Vagina (tissue), 2 donors: ENCODE results near the gene PSMA1. TPM values are rescaled to one million over a fixed set of nuclear protein-coding genes. Genes with fewer than 3 reads are reported as not detected.

Source experiments
- DNase-seq, 2 donors: peaks; one replicate each; pipeline ENCODE4 v3.0.0-alpha.2; 2017; ENCODE audit errors: extremely low spot score in 2 of 2
- H3K27ac ChIP-seq: fragments of 200-600 bp; sonication (generic); one replicate; pipeline ENCODE4 v1.5.1; 2019
- H3K27me3 ChIP-seq: fragments of 200-600 bp; sonication (generic); one replicate; pipeline ENCODE4 v1.5.1; 2019
- H3K36me3 ChIP-seq, 2 donors: fragments of 200-600 bp; sonication (generic); one replicate each; pipeline ENCODE4 v1.5.1; 2017 to 2019
- H3K4me1 ChIP-seq: fragments of 200-600 bp; sonication (generic); one replicate; pipeline ENCODE4 v1.5.1; 2019
- H3K4me3 ChIP-seq, 2 donors: fragments of 200-600 bp; sonication (generic); 1 replicate in 1 of 2; 2 replicates in 1 of 2; pipeline ENCODE4 v1.5.1; 2016 to 2019
- H3K9me3 ChIP-seq: fragments of 200-600 bp; sonication (generic); one replicate; pipeline ENCODE4 v1.5.1; 2019
- CTCF ChIP-seq, 3 experiments: fragments of 450-650 bp in 2 of 3; fragments of 200-600 bp in 1 of 3; sonication (generic) in 1 of 3; IDR thresholded peaks; one replicate each; pipeline ENCODE4 v1.5.1; 2017 to 2019; ENCODE audit warnings: antibody characterized with exemption in 3 of 3, mild to moderate bottlenecking in 2 of 3, moderate library complexity in 2 of 3
- POLR2A ChIP-seq, 2 donors: fragments of 450-650 bp; IDR thresholded peaks; one replicate each; pipeline ENCODE4 v1.6.1; 2017; ENCODE audit warnings: antibody characterized with exemption in 2 of 2, mild to moderate bottlenecking in 2 of 2, moderate library complexity in 2 of 2
- POLR2AphosphoS5 ChIP-seq, 2 donors: sonication (generic); formaldehyde crosslinking; IDR thresholded peaks; one replicate each; pipeline ENCODE4 v1.9.0; 2017; ENCODE audit warnings: antibody characterized with exemption in 2 of 2, mild to moderate bottlenecking in 2 of 2, low read depth in 1 of 2; ENCODE audit not compliant: insufficient read depth in 1 of 2
- intact Hi-C: fragments of 100-400 bp; cut with DNase I; formaldehyde crosslinking; loops from one replicate; pipeline ENCODE4 v1.15.1; 2023
- total RNA-seq: library from RNA; depleted of rRNA; stranded (reverse); fragments of >200 nt; gene quantifications from one replicate; pipeline ENCODE4 v1.2.3, GENCODE V29; 2016

Gene PSMA1
- total RNA-seq, 1 donor from 2014 or later: 72.4 TPM

GRCh38 chr11:14555818-14556217 is 35.6 kb upstream of the PSMA1 start:
- no peak for DNase-seq
- no peak overlapping the region for H3K4me3 ChIP-seq
- H3K9me3 ChIP-seq: no peaks in the 10 kb centered on the region
- H3K27ac ChIP-seq: peak overlapping the region; percentile 20
- TF ChIP-seq CTCF (IDR thresholded peaks at IDR 0.05) (no peak), POLR2A (IDR thresholded peaks at IDR 0.05) (no peak), POLR2AphosphoS5 (IDR thresholded peaks at IDR 0.05; ENCODE audit: insufficient read depth in 1 of 2, low read depth in 1 of 2) (no peak)
- intact Hi-C loops: no loop called here
- H3K36me3 ChIP-seq: no peaks in the 10 kb centered on the region
- no peaks in the 10 kb centered on the region for H3K27me3 ChIP-seq
- H3K4me1 ChIP-seq: no peaks in the 10 kb centered on the region

GRCh38 chr11:14554959-14555358 is 34.8 kb upstream of the PSMA1 start:
- TF ChIP-seq POLR2A (IDR thresholded peaks at IDR 0.05) (no peak), CTCF (IDR thresholded peaks at IDR 0.05) (no peak), POLR2AphosphoS5 (IDR thresholded peaks at IDR 0.05; ENCODE audit: insufficient read depth in 1 of 2, low read depth in 1 of 2) (no peak)
- Histone ChIP-seq H3K4me3 (no peak overlapping the region), H3K4me1 (no peaks in the 10 kb centered on the region), H3K27ac (peak overlapping the region; percentile 20), H3K9me3 (no peaks in the 10 kb centered on the region), H3K27me3 (no peaks in the 10 kb centered on the region), H3K36me3 (no peaks in the 10 kb centered on the region)
- intact Hi-C loops: no loop called here
- DNase-seq: no peak

- Histone ChIP-seq H3K27me3 (no peaks in the 10 kb centered on the region), H3K4me3 (no peak overlapping the region), H3K9me3 (no peaks in the 10 kb centered on the region), H3K36me3 (no peaks in the 10 kb centered on the region), H3K27ac (no peak overlapping the region), H3K4me1 (no peaks in the 10 kb centered on the region)
- no peak for TF ChIP-seq CTCF (IDR thresholded peaks at IDR 0.05)
- no peak for TF ChIP-seq POLR2A (IDR thresholded peaks at IDR 0.05)
- TF ChIP-seq POLR2AphosphoS5 (IDR thresholded peaks at IDR 0.05; ENCODE audit: insufficient read depth in 1 of 2, low read depth in 1 of 2): no peak
- no peak for DNase-seq
- intact Hi-C loops: no loop called here
Observed at GRCh38 chr11:14552089-14552488, 31.9 kb upstream of the PSMA1 start.

GRCh38 chr11:14551380-14551779 is 31.2 kb upstream of the PSMA1 start:
- Histone ChIP-seq H3K36me3 (no peaks in the 10 kb centered on the region), H3K27ac (no peak overlapping the region), H3K4me3 (no peak overlapping the region), H3K27me3 (no peaks in the 10 kb centered on the region), H3K9me3 (no peaks in the 10 kb centered on the region), H3K4me1 (no peaks in the 10 kb centered on the region)
- intact Hi-C loops: no loop called here
- TF ChIP-seq POLR2A (IDR thresholded peaks at IDR 0.05) (no peak), POLR2AphosphoS5 (IDR thresholded peaks at IDR 0.05; ENCODE audit: insufficient read depth in 1 of 2, low read depth in 1 of 2) (no peak), CTCF (IDR thresholded peaks at IDR 0.05) (no peak)
- no peak for DNase-seq

- DNase-seq: no peak
- Histone ChIP-seq H3K4me1 (no peaks in the 10 kb centered on the region), H3K36me3 (no peaks in the 10 kb centered on the region), H3K27me3 (no peaks in the 10 kb centered on the region), H3K9me3 (no peaks in the 10 kb centered on the region), H3K27ac (no peak overlapping the region), H3K4me3 (no peak overlapping the region)
- intact Hi-C loops: no loop called here
- TF ChIP-seq CTCF (IDR thresholded peaks at IDR 0.05) (no peak), POLR2AphosphoS5 (IDR thresholded peaks at IDR 0.05; ENCODE audit: insufficient read depth in 1 of 2, low read depth in 1 of 2) (no peak), POLR2A (IDR thresholded peaks at IDR 0.05) (no peak)
Observed at GRCh38 chr11:14549891-14550290, 29.7 kb upstream of the PSMA1 start.
